DND-41 (cell line): ENCODE data around the gene SLC34A3.

Source experiments
- ATAC-seq: fragments of 200-7000 bp; cut with Tn5 transposase; 3 replicates; pipeline ENCODE4 v1.9.1; 2021; ENCODE audit warnings: low read depth; ENCODE audit not compliant: insufficient read depth
- DNase-seq: peaks from one replicate; pipeline ENCODE4 v3.0.0-alpha.2; 2020
- H2AFZ ChIP-seq: 2 replicates; pipeline ENCODE4 v1.6.0; 2012; ENCODE audit warnings: low read depth, low read length
- H3K27ac ChIP-seq: 2 replicates; pipeline ENCODE4 v1.5.1; 2012; ENCODE audit warnings: low read length, inconsistent platforms
- H3K27me3 ChIP-seq: fragments of 200-600 bp; sonication (generic); 2 replicates; pipeline ENCODE4 v1.6.0; 2012; ENCODE audit warnings: low read length, mild to moderate bottlenecking, inconsistent platforms; ENCODE audit not compliant: insufficient read depth, poor library complexity
- H3K36me3 ChIP-seq: 2 replicates; pipeline ENCODE4 v1.5.1; 2012; ENCODE audit warnings: low read length, inconsistent platforms; ENCODE audit not compliant: insufficient read depth
- H3K4me1 ChIP-seq: 2 replicates; pipeline ENCODE4 v1.5.1; 2012; ENCODE audit warnings: mild to moderate bottlenecking, low read length; ENCODE audit not compliant: insufficient read depth
- H3K4me2 ChIP-seq: 2 replicates; pipeline ENCODE4 v1.6.0; 2012; ENCODE audit warnings: mild to moderate bottlenecking, moderate library complexity, low read length, inconsistent platforms; ENCODE audit not compliant: insufficient read depth
- H3K4me3 ChIP-seq, 2 experiments: fragments of 200-600 bp in 1 of 2; shearing (Covaris generic) in 1 of 2; 2 replicates each; pipeline ENCODE4 v1.5.1; 2012 to 2016; ENCODE audit warnings: inconsistent platforms in 2 of 2, low read length in 2 of 2, mild to moderate bottlenecking in 2 of 2, low read depth in 1 of 2, moderate library complexity in 1 of 2
- H3K79me2 ChIP-seq: 2 replicates; pipeline ENCODE4 v1.6.0; 2012; ENCODE audit warnings: low read length, inconsistent platforms; ENCODE audit not compliant: insufficient read depth
- H3K9ac ChIP-seq: 2 replicates; pipeline ENCODE4 v1.6.0; 2012; ENCODE audit warnings: low read depth, mild to moderate bottlenecking, inconsistent platforms, low read length, moderate library complexity
- H3K9me3 ChIP-seq: 2 replicates; pipeline ENCODE4 v1.5.1; 2012; ENCODE audit warnings: low read length, moderate library complexity, mild to moderate bottlenecking, inconsistent platforms; ENCODE audit not compliant: insufficient read depth, severe bottlenecking
- H4K20me1 ChIP-seq: 2 replicates; pipeline ENCODE4 v1.6.0; 2012; ENCODE audit warnings: low read length; ENCODE audit not compliant: insufficient read depth
- CTCF ChIP-seq: IDR thresholded peaks from 2 replicates; pipeline ENCODE4 v1.5.1; 2012; ENCODE audit warnings: borderline replicate concordance, low read length, moderate library complexity, mild to moderate bottlenecking; ENCODE audit not compliant: poor library complexity, severe bottlenecking; ENCODE audit errors: extremely low read depth
- EZH2 ChIP-seq: IDR thresholded peaks from 3 replicates; pipeline ENCODE4 v1.6.1; 2012; ENCODE audit warnings: borderline replicate concordance, low read depth, mild to moderate bottlenecking, moderate library complexity, low read length, inconsistent platforms; ENCODE audit not compliant: severe bottlenecking

The SLC34A3 gene

GRCh38 chr9:137268538-137269201, 38.0 kb downstream of the SLC34A3 start:
- H3K4me3 ChIP-seq = no peak overlapping the region
- H3K9me3 ChIP-seq = no peaks in the 10 kb centered on the region
- no peak overlapping the region; the same call in 1 of the 2 replicates for H3K27ac ChIP-seq
- no peak overlapping the region for H3K4me2 ChIP-seq
- no peak overlapping the region for H2AFZ ChIP-seq
- H3K9ac ChIP-seq = no peak overlapping the region
- ATAC-seq (no peak), DNase-seq (no peak)
- H3K36me3 ChIP-seq = peaks cover 73% of the 10 kb centered on the region
- H3K79me2 ChIP-seq = 0 out of 2 replicates have a peak, but pooled peaks cover 4% of the 10 kb centered on the region
- no peaks in the 10 kb centered on the region for H3K4me1 ChIP-seq
- no peaks in the 10 kb centered on the region for H3K27me3 ChIP-seq
- H4K20me1 ChIP-seq = peaks cover 40% of the 10 kb centered on the region
- no peak for TF ChIP-seq EZH2
- TF ChIP-seq CTCF = no peak

- ATAC-seq = no peak
- no peak overlapping the region for H3K9ac ChIP-seq
- H3K27ac ChIP-seq = no peak overlapping the region
Observed at GRCh38 chr9:137269231-137269772, 38.6 kb downstream of the SLC34A3 start.

GRCh38 chr9:137270929-137271695, 40.4 kb downstream of the SLC34A3 start:
- Histone ChIP-seq H3K36me3 (peaks cover 52% of the 10 kb centered on the region), H3K4me1 (no peaks in the 10 kb centered on the region), H3K9ac (no peak overlapping the region), H2AFZ (no peak overlapping the region), H3K79me2 (0 out of 2 replicates have a peak, but pooled peaks cover 2% of the 10 kb centered on the region), H3K4me2 (no peak overlapping the region), H4K20me1 (peaks cover 46% of the 10 kb centered on the region), H3K4me3 (no peak overlapping the region), H3K27me3 (no peaks in the 10 kb centered on the region), H3K9me3 (no peaks in the 10 kb centered on the region), H3K27ac (no peak overlapping the region)
- ATAC-seq = peak; percentile 81
- DNase-seq = peak; percentile 71
- TF ChIP-seq CTCF (no peak), EZH2 (no peak)

More at GRCh38 chr9:137269231-137269772, 38.6 kb downstream of the SLC34A3 start:
- TF ChIP-seq EZH2 (no peak), CTCF (no peak)
- Histone ChIP-seq H4K20me1 (peaks cover 41% of the 10 kb centered on the region), H3K27me3 (no peaks in the 10 kb centered on the region), H2AFZ (no peak overlapping the region), H3K4me2 (no peak overlapping the region), H3K79me2 (0 out of 2 replicates have a peak, but pooled peaks cover 4% of the 10 kb centered on the region), H3K36me3 (peaks cover 66% of the 10 kb centered on the region), H3K4me1 (no peaks in the 10 kb centered on the region), H3K4me3 (no peak overlapping the region), H3K9me3 (no peaks in the 10 kb centered on the region)
- DNase-seq = no peak
